Neural crest cell (in vitro differentiated cells): ENCODE measurements around the gene NALF2. TPM values are rescaled to one million over a fixed set of nuclear protein-coding genes. Genes with fewer than 3 reads are reported as not detected.

Source experiments
- DNase-seq: peaks from one replicate; pipeline ENCODE4 v3.0.0; 2021; ENCODE audit warnings: low read depth, mixed read lengths, low spot score
- H3K27ac Mint-ChIP-seq: one replicate; pipeline ENCODE4 v1.8.0; 2021; ENCODE audit warnings: mild to moderate bottlenecking, mixed read lengths; ENCODE audit not compliant: unreplicated experiment
- H3K27me3 Mint-ChIP-seq: 2 replicates; pipeline ENCODE4 v1.8.0; 2021; ENCODE audit warnings: low read depth, mild to moderate bottlenecking, mixed read lengths
- H3K36me3 Mint-ChIP-seq: 2 replicates; pipeline ENCODE4 v1.8.0; 2021; ENCODE audit warnings: low read depth, mild to moderate bottlenecking, mixed read lengths
- H3K4me1 Mint-ChIP-seq: 2 replicates; pipeline ENCODE4 v1.8.0; 2021; ENCODE audit warnings: mixed read lengths
- H3K4me3 Mint-ChIP-seq: one replicate; pipeline ENCODE4 v1.8.0; 2021; ENCODE audit warnings: mild to moderate bottlenecking, mixed read lengths
- H3K9me3 Mint-ChIP-seq: 2 replicates; pipeline ENCODE4 v1.8.0; 2021; ENCODE audit warnings: mixed read lengths
- total RNA-seq: library from RNA; stranded (reverse); gene quantifications from 2 replicates; pipeline ENCODE4 v1.2.1, GENCODE V29; 2021
- TF ChIP-seq, protein P1 (sequence below): fragments of 200-600 bp; sonication (generic); conservative IDR thresholded peaks from 2 replicates; pipeline ENCODE4 v1.5.0; 2021; ENCODE audit warnings: antibody characterized with exemption, mild to moderate bottlenecking

The NALF2 gene
- total RNA-seq, 1 donor from 2014 or later, result 5.7 TPM

DNA sequence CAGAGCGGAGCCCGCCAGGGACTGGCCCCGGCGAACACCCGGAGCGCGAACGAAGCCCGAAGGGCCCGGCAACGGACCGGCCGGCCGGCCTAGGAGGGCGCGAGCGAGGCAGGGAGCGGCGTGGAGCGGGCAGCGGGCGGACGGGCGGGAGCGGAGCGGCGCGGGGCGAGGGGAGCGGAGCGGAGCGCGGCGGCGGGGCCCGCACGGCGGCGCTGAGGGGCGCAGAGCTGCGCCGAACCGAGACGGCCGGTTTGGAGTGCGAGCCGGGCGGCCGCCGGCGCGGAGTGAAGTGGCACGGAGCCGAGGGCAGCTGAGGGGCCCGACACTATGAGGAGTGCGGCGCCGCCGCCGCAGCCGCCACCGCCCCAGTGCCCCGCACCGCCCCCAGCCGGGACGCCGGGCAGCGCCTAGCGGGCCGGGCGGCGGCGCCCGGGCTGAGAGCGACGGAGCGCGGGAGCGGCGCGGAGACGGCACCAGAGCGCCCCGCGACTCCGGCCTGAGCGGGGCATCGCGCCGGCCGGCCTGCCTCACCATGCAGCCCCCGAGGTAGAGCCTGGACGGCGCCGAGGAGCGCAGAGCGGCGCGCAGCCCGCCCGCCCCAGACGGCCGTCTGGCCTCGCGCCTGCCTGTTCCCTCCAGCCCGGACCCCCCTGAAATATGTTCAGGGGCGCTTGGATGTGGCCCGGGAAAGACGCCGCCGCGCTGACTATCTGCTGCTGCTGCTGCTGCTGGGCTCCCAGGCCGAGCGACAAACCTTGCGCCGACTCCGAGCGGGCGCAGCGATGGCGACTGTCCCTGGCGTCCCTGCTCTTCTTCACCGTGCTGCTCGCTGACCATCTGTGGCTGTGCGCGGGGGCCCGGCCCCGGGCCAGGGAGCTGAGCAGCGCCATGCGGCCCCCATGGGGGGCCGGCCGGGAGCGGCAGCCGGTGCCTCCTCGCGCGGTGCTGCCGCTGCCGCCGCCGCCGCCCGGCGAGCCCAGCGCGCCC is 793 bp downstream of the NALF2 start:
- Mint-ChIP-seq H3K27me3 (peaks cover 40% of the 10 kb centered on the region), H3K9me3 (peaks cover 3% of the 10 kb centered on the region), H3K27ac (no peak overlapping the region), H3K4me1 (peaks cover 4% of the 10 kb centered on the region), H3K4me3 (peak overlapping the region; percentile 88), H3K36me3 (peaks cover 3% of the 10 kb centered on the region)
- TF ChIP-seq, protein P1, sequence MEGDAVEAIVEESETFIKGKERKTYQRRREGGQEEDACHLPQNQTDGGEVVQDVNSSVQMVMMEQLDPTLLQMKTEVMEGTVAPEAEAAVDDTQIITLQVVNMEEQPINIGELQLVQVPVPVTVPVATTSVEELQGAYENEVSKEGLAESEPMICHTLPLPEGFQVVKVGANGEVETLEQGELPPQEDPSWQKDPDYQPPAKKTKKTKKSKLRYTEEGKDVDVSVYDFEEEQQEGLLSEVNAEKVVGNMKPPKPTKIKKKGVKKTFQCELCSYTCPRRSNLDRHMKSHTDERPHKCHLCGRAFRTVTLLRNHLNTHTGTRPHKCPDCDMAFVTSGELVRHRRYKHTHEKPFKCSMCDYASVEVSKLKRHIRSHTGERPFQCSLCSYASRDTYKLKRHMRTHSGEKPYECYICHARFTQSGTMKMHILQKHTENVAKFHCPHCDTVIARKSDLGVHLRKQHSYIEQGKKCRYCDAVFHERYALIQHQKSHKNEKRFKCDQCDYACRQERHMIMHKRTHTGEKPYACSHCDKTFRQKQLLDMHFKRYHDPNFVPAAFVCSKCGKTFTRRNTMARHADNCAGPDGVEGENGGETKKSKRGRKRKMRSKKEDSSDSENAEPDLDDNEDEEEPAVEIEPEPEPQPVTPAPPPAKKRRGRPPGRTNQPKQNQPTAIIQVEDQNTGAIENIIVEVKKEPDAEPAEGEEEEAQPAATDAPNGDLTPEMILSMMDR, result no peak
- no peak for DNase-seq

- no peak overlapping the region for H3K27ac Mint-ChIP-seq
- H3K4me1 Mint-ChIP-seq, result peaks cover 4% of the 10 kb centered on the region
- DNase-seq, result no peak
- peaks cover 3% of the 10 kb centered on the region for H3K36me3 Mint-ChIP-seq
- TF ChIP-seq, protein P1, result no peak
- H3K4me3 Mint-ChIP-seq, result peak overlapping the region; percentile 81
- peaks cover 40% of the 10 kb centered on the region for H3K27me3 Mint-ChIP-seq
- H3K9me3 Mint-ChIP-seq, result peaks cover 3% of the 10 kb centered on the region
These were observed 1.9 kb downstream of the NALF2 start for GRCh38 chrX:69505772-69506616.

DNA sequence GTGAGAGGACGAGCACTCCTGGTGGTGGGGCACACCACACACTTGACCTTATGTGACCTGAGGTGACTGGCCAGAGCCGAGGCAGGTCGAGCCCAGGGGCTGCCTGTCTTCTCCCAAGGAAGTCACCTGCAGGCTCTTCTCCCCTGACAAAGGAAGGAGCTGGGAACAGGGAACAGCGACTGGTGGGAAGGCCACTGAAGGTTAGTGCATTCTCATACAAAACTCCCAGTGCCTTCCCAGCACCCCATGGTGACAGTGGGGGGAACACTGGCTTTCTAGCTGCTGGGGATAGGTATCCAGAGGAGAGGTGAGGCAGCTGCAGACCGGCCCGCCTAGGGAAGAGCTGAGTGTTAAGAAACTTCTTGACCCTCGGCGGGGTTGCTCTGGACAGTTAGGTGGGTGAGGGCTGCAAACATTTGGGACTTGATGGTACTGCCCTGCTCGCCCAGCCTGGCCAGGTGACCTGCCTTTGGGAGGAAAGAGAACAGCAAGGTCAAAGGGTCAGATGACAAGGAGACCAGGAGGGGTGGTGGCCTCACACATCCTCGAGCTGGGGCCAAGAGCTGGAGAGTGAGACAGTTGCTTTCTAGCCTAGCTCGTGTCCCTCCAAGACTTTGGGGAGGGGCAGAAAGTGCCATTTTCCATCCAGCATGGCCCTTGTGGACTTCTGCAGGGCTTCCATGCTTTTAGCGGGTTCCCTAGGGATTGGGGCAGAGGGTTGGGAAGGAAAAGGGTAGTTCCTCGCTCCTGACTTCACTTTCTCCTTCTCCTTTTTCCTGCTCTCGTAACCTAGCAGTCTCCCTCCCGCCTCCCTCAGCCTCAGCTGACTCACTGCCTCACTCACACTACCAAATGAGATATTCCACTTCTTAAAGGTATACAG is 2.7 kb downstream of the NALF2 start:
- TF ChIP-seq, protein P1, result no peak
- H3K4me1 Mint-ChIP-seq, result peaks cover 4% of the 10 kb centered on the region
- H3K27me3 Mint-ChIP-seq, result peaks cover 40% of the 10 kb centered on the region
- peaks cover 3% of the 10 kb centered on the region for H3K9me3 Mint-ChIP-seq
- H3K4me3 Mint-ChIP-seq, result peak overlapping the region; percentile 64
- no peak overlapping the region for H3K27ac Mint-ChIP-seq
- H3K36me3 Mint-ChIP-seq, result peaks cover 3% of the 10 kb centered on the region
- DNase-seq, result no peak

GRCh38 chrX:69507500-69507789 is 3.3 kb downstream of the NALF2 start:
- Mint-ChIP-seq H3K27me3 (peaks cover 40% of the 10 kb centered on the region), H3K9me3 (peaks cover 3% of the 10 kb centered on the region), H3K36me3 (peaks cover 3% of the 10 kb centered on the region), H3K27ac (no peak overlapping the region), H3K4me1 (peaks cover 4% of the 10 kb centered on the region), H3K4me3 (peak overlapping the region; percentile 64)
- no peak for DNase-seq
- TF ChIP-seq, protein P1, result no peak

- H3K36me3 Mint-ChIP-seq, result peaks cover 3% of the 10 kb centered on the region
- H3K4me3 Mint-ChIP-seq, result peak overlapping the region; percentile 68
These were observed 4.5 kb downstream of the NALF2 start for GRCh38 chrX:69508610-69509009.

More at GRCh38 chrX:69508610-69509009, 4.5 kb downstream of the NALF2 start:
- Mint-ChIP-seq H3K27ac (no peak overlapping the region), H3K9me3 (no peaks in the 10 kb centered on the region), H3K27me3 (peaks cover 36% of the 10 kb centered on the region), H3K4me1 (no peaks in the 10 kb centered on the region)
- TF ChIP-seq, protein P1, result no peak
- no peak for DNase-seq
